KBM-7 (cell line): Measurements from ENCODE around the gene FREY1.

Source experiments
- DNase-seq: peaks from one replicate; pipeline ENCODE4 v3.0.0-alpha.2; 2015
- in situ Hi-C: fragments of 300-500 bp; cut with MboI; formaldehyde crosslinking; loops from 2 replicates; pipeline ENCODE4 v1.14.3; 2020; ENCODE audit warnings: low sequenced_read_pairs, low pct_unique_long_range_greater_than_20kb, mixed read lengths

FREY1 gene

DNA sequence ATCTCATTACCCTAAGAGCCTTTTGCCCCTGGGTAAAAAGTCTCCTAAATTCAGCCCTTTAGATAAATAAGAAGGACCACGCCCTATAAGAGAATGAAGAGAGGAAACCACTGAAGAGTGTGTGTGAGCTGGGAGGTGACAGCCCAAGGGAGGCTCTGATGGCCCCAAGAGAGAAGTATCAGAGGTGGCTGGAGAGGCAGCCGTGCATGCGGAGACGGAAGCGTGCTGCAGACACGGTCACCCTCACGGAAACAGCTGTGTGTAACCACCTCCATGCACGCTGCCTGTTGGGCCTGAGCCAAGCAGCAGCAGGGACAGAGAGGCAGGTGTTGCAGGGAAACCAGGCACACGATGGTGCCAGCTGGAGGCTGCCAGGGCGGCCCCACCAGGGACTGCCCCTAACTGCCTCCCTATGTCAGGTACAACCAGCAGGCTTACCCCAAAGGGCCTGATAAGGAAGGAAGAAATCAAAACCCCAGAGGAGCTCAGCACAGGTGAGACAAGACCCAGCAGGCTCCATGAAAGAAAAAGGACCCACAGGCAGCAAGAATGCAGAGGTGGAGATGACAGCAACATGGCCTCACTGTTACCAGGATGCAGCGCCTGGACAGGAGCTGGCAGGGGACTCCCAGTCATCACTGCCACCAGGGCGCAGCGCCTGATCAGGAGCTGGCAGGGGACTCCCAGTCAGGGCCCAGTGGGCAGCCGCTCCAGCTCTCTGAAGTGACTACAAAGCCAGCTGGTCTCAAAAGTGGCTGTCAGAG lies 23.1 kb upstream of the FREY1 start:
- peak; percentile 86 for DNase-seq

DNA sequence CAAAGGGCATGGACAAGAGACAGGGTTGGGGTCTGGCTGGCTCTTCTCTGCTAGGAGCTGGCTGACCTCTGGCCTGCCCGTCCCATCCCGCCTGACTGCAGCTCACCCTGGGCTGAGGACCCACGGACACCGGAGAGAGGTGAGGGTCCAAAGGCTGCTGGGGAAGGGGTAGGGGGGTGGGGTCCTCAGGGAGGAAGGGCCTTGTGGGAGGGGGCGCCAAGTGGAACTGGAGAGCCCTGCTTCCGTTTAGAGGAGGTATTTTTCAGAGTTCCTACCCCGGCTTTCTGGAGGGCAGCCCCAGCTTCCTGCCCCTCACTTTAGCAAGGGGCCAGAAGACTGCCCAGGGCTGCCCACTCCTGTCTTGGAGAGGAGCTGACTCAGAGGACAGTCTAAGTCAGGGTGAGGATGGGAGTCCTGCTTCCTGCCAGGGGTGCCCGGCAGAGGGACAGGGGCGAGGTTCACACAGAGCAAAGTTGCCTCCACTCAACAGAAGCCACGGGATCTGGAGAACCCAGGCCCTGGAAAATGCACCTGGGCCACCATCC lies 22.5 kb upstream of the FREY1 start:
- no peak for DNase-seq
- in situ Hi-C loops: no loop called here

More for the DNA sequence above, 23.1 kb upstream of the FREY1 start:
- in situ Hi-C loops: no loop called here

GRCh38 chr11:45928535-45929215 lies 21.6 kb upstream of the FREY1 start:
- DNase-seq: no peak
- in situ Hi-C loops: no loop called here

DNA sequence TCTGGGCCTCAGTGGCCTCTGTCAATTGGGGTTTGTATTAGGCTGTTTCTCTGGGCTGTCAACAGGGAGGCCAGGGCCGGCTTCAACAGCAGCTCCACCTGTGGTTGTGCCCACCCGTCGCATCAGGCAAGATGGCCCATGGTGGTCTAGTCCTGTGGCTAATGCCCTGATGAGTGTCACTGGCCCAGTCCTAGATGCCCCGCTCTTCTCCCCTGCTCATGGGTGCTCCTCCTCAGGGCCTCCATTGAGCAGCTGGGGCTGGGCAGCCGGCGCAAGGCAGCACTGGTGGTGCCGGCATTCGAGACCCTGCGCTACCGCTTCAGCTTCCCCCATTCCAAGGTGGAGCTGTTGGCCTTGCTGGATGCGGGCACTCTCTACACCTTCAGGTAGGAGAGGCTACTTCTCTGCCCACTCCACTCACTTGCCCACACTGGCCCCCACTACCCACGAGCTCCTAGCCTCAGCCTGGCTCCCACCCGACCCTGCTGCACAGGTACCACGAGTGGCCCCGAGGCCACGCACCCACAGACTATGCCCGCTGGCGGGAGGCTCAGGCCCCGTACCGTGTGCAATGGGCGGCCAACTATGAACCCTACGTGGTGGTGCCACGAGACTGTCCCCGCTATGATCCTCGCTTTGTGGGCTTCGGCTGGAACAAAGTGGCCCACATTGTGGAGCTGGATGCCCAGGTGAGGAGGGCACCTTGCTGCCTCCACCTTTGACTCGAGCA lies 20.8 kb upstream of the FREY1 start:
- DNase-seq: no peak
- in situ Hi-C loops: no loop called here

- DNase-seq: no peak
- in situ Hi-C loops: no loop called here
These were observed 20.2 kb upstream of the FREY1 start for GRCh38 chr11:45927332-45927683.

GRCh38 chr11:45926536-45927331 lies 19.7 kb upstream of the FREY1 start:
- in situ Hi-C loops: no loop called here
- DNase-seq: no peak

- in situ Hi-C loops: no loop called here
These were observed 18.9 kb upstream of the FREY1 start for GRCh38 chr11:45926001-45926401.

DNA sequence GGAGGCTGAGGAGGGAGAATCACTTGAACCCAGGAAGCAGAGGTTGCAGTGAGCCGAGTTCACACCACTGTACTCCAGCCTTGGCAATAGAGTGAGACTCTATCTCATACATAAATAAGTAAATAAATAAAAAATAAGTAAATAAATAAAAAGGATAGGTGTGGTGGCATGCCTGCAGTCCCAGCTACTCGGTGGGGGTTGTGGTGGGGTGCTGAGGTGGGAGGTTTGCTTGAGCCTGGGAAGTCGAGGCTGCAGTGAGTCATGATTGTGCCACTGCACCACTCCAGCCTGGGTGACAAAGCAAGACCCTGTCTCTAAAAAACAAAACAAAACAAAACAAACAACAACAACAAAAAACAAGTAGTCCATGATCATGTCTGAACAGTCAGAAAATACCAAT lies 18.5 kb upstream of the FREY1 start:
- in situ Hi-C loops: no loop called here
- no peak for DNase-seq

More at GRCh38 chr11:45926001-45926401, 18.9 kb upstream of the FREY1 start:
- no peak for DNase-seq

GRCh38 chr11:45924927-45925326 lies 17.9 kb upstream of the FREY1 start:
- no peak for DNase-seq
- in situ Hi-C loops: no loop called here

- no peak for DNase-seq
- in situ Hi-C loops: no loop called here
These were observed 17.2 kb upstream of the FREY1 start for GRCh38 chr11:45924036-45924915.

- in situ Hi-C loops: no loop called here
- no peak for DNase-seq
These were observed 15.5 kb upstream of the FREY1 start, which contains the start of gene LARGE2 for GRCh38 chr11:45922425-45923082. Gene LARGE2 (plus strand): TSS chr11:45922656. CDS start chr11:45922883, 227 bp downstream.

DNA sequence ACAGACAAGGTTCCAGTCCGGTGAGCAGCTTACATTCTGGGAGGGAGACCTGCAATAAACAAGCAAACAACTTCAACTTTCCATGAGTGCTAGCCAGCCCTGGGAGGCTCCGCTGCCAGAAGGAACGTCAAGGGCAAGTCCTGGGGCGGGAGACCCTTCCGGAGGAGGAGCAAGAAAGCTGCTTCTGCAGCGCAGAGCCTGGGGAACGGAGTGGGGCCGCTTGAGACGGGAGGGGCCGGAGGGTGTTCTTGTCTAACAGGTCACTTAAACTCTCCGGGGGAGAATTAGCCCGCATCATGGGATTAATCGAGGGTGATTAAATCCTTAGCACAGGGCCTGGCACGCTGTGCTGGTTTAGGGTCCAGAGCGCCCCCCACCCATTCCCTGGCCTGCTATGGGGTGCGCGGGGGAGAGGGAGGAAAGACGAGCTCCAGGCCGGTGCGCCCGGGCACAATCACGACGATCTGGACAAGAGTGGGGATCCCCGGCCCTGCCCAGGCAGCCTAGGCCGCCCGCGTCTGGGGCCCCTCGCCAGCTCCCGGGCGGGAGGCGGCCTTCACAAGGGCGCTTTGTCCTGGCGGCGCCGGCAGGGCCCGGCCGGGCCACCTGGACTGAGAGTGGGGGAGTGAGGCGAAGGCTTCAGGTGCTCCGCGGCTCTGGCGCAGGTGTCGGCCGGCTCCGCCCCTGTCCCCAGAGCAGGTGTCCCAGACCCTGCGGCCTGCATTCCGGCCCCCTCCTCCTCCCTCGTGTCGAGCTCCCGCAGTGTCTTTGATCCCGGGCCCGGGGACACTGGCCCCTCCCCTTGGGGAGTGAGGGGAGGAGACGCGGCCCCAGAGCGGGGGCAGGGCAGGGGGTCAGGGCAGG lies 14.7 kb upstream of the FREY1 start:
- no peak for DNase-seq
- in situ Hi-C loops: no loop called here

- no peak for DNase-seq
- in situ Hi-C loops: no loop called here
These were observed 13.7 kb upstream of the FREY1 start for GRCh38 chr11:45920531-45921477.

DNA sequence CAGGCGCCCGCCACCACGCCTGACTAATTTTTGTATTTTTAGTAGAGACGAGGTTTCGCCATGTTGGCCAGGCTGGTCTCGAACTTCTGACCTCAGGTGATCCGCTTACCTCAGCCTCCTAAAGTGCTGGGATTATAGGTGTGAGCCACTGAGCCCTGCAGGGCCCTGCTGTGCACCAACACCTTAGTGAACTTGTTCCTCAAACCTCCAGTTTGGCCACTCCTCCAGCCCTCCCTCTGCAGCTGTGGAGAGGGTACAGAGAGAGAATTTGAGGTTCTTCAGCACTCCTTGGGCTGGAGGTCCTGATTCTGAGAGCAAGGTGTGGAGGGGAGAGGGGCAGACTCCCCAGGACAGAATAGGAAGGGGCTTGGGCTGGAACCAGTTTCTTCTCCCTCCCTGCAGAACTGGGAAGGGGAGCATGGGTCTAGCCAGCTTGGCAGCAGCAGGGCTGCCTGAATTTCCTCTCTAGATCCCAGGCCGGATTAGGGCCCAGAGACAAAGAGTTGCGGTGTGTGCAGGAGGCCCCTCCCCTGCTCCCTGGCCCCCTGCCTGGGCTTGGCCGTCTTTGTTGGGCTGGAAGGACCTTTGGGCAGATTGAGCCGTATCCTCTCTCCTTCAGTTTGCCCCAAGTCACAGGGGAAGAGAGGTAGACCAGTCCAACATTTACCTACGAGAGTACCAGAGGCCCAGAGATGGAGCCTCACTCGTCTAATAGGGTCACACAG lies 12.9 kb upstream of the FREY1 start:
- in situ Hi-C loops: no loop called here
- no peak for DNase-seq

DNA sequence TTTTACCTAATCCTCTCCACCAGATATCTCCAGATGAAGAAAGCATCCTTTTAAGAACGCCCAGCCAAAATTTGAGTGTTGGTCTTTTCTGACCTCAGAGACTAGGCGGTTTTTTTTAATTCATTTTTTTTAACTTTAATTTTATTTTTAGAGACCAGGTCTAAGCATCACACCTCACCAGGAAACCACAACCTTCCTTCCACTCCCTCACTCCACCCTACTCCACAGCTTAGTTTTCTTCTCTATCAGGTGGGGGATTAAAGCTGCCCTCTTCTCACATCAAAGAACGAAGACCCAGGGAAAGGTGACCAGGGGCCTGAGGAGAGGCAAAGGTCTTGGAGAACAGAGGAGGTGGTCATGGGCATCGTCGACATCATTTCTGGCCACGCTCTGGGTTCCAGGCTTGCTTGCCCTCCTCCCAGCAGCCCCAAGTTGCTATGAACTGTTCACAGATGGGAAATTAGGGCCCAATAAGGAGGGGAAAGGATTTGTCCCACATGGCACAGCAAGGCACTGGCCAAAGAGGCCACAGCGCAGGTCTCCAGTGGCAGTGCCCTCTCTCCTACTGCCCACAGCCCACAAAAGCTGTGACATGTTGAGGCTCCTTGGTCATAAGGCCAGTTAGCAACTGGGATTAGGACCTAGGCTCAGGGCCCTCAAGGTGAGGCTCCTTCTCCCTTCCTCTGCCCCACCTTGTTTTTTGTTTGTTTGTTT lies 12.0 kb upstream of the FREY1 start:
- in situ Hi-C loops: no loop called here
- DNase-seq: no peak
